GM12878 (cell line): ENCODE results near the gene LPIN2. TPM values are rescaled to one million over a fixed set of nuclear protein-coding genes. Genes with fewer than 3 reads are reported as not detected.
A peak's percentile ranks its signal among the peaks of the same experiment; 100 is the strongest.

Experiments
- ATAC-seq: fragments of 200-7000 bp; cut with Tn5 transposase; 3 replicates; pipeline ENCODE4 v1.9.1; 2020; ENCODE audit warnings: mild to moderate bottlenecking, moderate library complexity
- BruUV-seq: library from RNA; stranded (reverse); fragments of 400-500 nt; replicated peaks from 2 replicates; lab custom pipeline; 2021; lab: Mats Ljungman, UMichigan
- CTCF ChIA-PET: fragments of 300-600 bp; sonication (Branson Sonifier 250); formaldehyde crosslinking; extraction: SDS; loops from one replicate; lab custom pipeline; 2021; ENCODE audit warnings: inconsistent platforms; lab: Yijun Ruan, JAX
- POLR2A ChIA-PET: fragments of 350-600 bp; formaldehyde crosslinking; extraction: SDS; loops from one replicate; lab custom pipeline; 2021; ENCODE audit warnings: inconsistent platforms; lab: Charles Lee
- RAD21 ChIA-PET: fragments of 300-600 bp; sonication (Branson Sonifier 250); formaldehyde crosslinking; loops from one replicate; lab custom pipeline; 2023; ENCODE audit warnings: antibody characterized with exemption; ENCODE audit not compliant: unreplicated experiment; lab: Charles Lee
- SMC1A ChIA-PET: fragments of 300-600 bp; sonication (Branson Sonifier 250); formaldehyde crosslinking; loops from one replicate; lab custom pipeline; 2023; ENCODE audit not compliant: unreplicated experiment, uncharacterized antibody; lab: Charles Lee
- DNase-seq: peaks from one replicate; pipeline ENCODE4 v3.0.0-alpha.2; 2011; ENCODE audit warnings: low read depth, low spot score
- FAIRE-seq: peaks from 3 replicates; lab custom pipeline; 2011; peaks lifted over from hg19 to GRCh38; lab: Jason Lieb, UNC
- H2AFZ ChIP-seq: 2 replicates; pipeline ENCODE4 v1.6.0; 2011; ENCODE audit warnings: low read depth, low read length, control low read depth; ENCODE audit not compliant: control insufficient read depth
- H3K27ac ChIP-seq: 2 replicates; pipeline ENCODE4 v1.5.1; 2011; ENCODE audit warnings: control low read depth; ENCODE audit not compliant: control insufficient read depth, insufficient read depth
- H3K27me3 ChIP-seq, 2 experiments: replicated peaks in 1 of 2; 2 replicates each; pipeline versions ENCODE4 v1.6.0 to v1.6.1; 2011; ENCODE audit warnings: low read length in 1 of 2; ENCODE audit not compliant: control insufficient read depth in 2 of 2, insufficient read depth in 2 of 2
- H3K36me3 ChIP-seq, 2 experiments: 2 replicates each; pipeline ENCODE4 v1.5.1; 2011; ENCODE audit warnings: low read length in 1 of 2; ENCODE audit not compliant: control insufficient read depth in 2 of 2, insufficient read depth in 2 of 2
- H3K4me1 ChIP-seq: 2 replicates; pipeline ENCODE4 v1.6.1; 2011; ENCODE audit warnings: mild to moderate bottlenecking, low read length, moderate library complexity, mixed read lengths; ENCODE audit not compliant: control insufficient read depth, insufficient read depth
- H3K4me2 ChIP-seq: 2 replicates; pipeline ENCODE4 v1.6.0; 2011; ENCODE audit warnings: control low read depth; ENCODE audit not compliant: control insufficient read depth, insufficient read depth
- H3K4me3 ChIP-seq: fragments of 200-600 bp; sonication (generic); 2 replicates; pipeline ENCODE4 v1.5.1; 2016
- H3K79me2 ChIP-seq: 2 replicates; pipeline ENCODE4 v1.6.0; 2011; ENCODE audit warnings: low read length; ENCODE audit not compliant: control insufficient read depth, insufficient read depth
- H3K9ac ChIP-seq: 2 replicates; pipeline ENCODE4 v1.8.0; 2011; ENCODE audit warnings: low read length, control low read depth, mixed read lengths; ENCODE audit not compliant: control insufficient read depth, insufficient read depth
- H3K9me3 ChIP-seq: replicated peaks from 3 replicates; pipeline ENCODE4 v1.5.1; 2011; ENCODE audit warnings: mild to moderate bottlenecking, low read length; ENCODE audit not compliant: control insufficient read depth, insufficient read depth
- H4K20me1 ChIP-seq: 2 replicates; pipeline ENCODE4 v1.6.0; 2011; ENCODE audit not compliant: control insufficient read depth, insufficient read depth
- CHD2 ChIP-seq: IDR thresholded peaks from 2 replicates; pipeline ENCODE4 v1.6.1; 2011; ENCODE audit warnings: low read depth, low read length, improper control_type of control experiment, borderline replicate concordance
- NR2F1 ChIP-seq: fragments of 450-650 bp; conservative IDR thresholded peaks from 2 replicates; pipeline ENCODE4 v1.6.1; 2017; ENCODE audit warnings: mild to moderate bottlenecking
- POLR2AphosphoS2 ChIP-seq: IDR thresholded peaks from 2 replicates; pipeline ENCODE4 v1.6.1; 2011; ENCODE audit warnings: low read depth, mild to moderate bottlenecking, low read length, improper control_type of control experiment, moderate library complexity
- RAD51 ChIP-seq: fragments of 450-650 bp; IDR thresholded peaks from 2 replicates; pipeline ENCODE4 v1.6.1; 2016; ENCODE audit warnings: moderate library complexity, mild to moderate bottlenecking, inconsistent platforms
- RELA ChIP-seq: fragments of 450-650 bp; IDR thresholded peaks from 2 replicates; pipeline ENCODE4 v1.8.0; 2014; ENCODE audit warnings: borderline replicate concordance; ENCODE audit not compliant: partially characterized antibody
- SIX5 ChIP-seq: IDR thresholded peaks from 2 replicates; pipeline ENCODE4 v1.6.1; 2011; ENCODE audit warnings: mild to moderate bottlenecking, low read depth, low read length, moderate library complexity; ENCODE audit not compliant: severe bottlenecking
- SP1 ChIP-seq: IDR thresholded peaks from one replicate; pipeline ENCODE4 v1.6.1; 2011; ENCODE audit warnings: low read depth, low read length
- WGBS: methylation state at CpG from one replicate; pipeline ENCODE4 v1.1.6; 2016; ENCODE audit warnings: low lambda C conversion rate; ENCODE audit not compliant: insufficient replicate concordance, insufficient coverage; ENCODE audit errors: missing lambda C conversion rate; 5-methylcytosine and 5-hydroxymethylcytosine counted together
- in situ Hi-C: fragments of 300-500 bp; cut with MboI; formaldehyde crosslinking; loops from 9 replicates; pipeline ENCODE4 v1.14.3; 2018; ENCODE audit warnings: mixed read lengths
- intact Hi-C: fragments of 100-400 bp; cut with micrococcal nuclease; formaldehyde crosslinking; loops from one replicate; pipeline ENCODE4 v1.14.2; 2022; ENCODE audit not compliant: unreplicated experiment
- polyA plus RNA-seq, 11 experiments: library from polyadenylated mRNA; depleted of rRNA in 4 of 11; unstranded in 6 of 11; stranded (reverse) in 5 of 11; fragments of >200 nt; fragmentation: Nextera tagmentation in 4 of 11; fragmentation: Illumina TruSeq in 1 of 11; extraction: Ambion mirVana in 4 of 11; extraction: Trizol in 1 of 11; gene quantifications; 1 replicate in 1 of 11; 2 replicates in 10 of 11; pipeline versions ENCODE4 v1.2.1 to v1.2.3, GENCODE V29; 2011 to 2016; ENCODE audit warnings: inconsistent platforms in 2 of 11, missing spikeins in 2 of 11, low read depth in 1 of 11
- total RNA-seq, 4 experiments: library from RNA; depleted of rRNA in 3 of 4; stranded (reverse); fragments of >200 nt in 3 of 4; fragmentation: Illumina TruSeq in 1 of 4; extraction: Trizol in 1 of 4; gene quantifications; 2 replicates each; pipeline versions ENCODE4 v1.2.1 to v1.2.3, GENCODE V29; 2013 to 2021
- TF ChIP-seq, protein P1 (sequence below): fragments of 450-650 bp; IDR thresholded peaks from 2 replicates; pipeline ENCODE4 v1.6.1; 2016; ENCODE audit warnings: mild to moderate bottlenecking

Gene LPIN2
- total and polyA plus RNA-seq, 10 of the 15 experiments (the other 5 are each of a cell fraction or from before 2014, with no cell fraction given) = 4.1 to 28.0 (median 15.9) TPM

DNA sequence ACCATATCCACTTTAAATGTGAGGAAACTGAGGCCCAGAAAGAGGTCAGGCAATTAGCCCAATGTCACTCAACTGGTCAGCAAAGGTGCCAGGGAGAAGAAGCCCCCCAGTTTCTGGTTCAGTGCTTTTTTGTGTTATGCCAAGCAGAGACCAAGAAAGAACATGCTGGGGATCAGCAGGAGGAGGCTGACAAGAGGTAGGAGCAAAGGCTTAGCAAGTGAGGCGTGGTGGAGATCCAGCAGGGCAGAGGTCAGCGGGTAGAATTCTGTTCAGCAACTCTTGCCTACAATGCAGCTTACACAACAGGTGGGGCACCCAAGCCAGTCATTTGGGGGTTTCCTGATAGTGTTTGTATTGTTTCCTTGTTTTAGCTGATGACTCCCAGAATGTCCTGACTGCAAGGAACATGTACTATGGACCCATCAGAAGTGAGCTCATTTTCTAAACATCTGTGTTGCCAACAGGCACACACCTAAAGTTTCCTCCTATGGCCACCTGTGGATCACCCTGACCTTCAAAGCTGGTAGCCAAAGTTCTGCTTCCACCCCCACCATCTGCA is 28.2 kb downstream of the LPIN2 start:
- no TSS peak for BruUV-seq
- no peak overlapping the region for H3K9ac ChIP-seq
- H3K4me1 ChIP-seq = peaks cover 29% of the 10 kb centered on the region
- peaks cover 65% of the 10 kb centered on the region for H3K79me2 ChIP-seq
- H2AFZ ChIP-seq = no peak overlapping the region
- 70% methylated on average over 2 of the region's 2 CpGs for WGBS
- H3K36me3 ChIP-seq = no peaks in the 10 kb centered on the region
- in situ Hi-C loops = no loop called here
- intact Hi-C loops = loop anchor here (1.0 to 5.0 kb wide), 2 partner anchors 52 to 263 kb away; partner anchors contain the start of gene MYL12A
- H3K4me3 ChIP-seq = no peak overlapping the region
- ChIA-PET SMC1A (interaction anchor here (0.7 to 8.6 kb wide), 37 partner anchors 8 to 512 kb away, joined by 3 to 334 read pairs (median 6); partner anchors contain the start of gene MYL12A), CTCF (interaction anchor here (0.6 to 8.8 kb wide), 32 partner anchors 8 to 261 kb away, joined by 3 to 285 read pairs (median 6); partner anchors contain the start of gene MYL12A), POLR2A (interaction anchor here (0.6 to 2.1 kb wide), 18 partner anchors 8 to 391 kb away, joined by 3 to 16 read pairs (median 7); partner anchors contain the start of gene MYL12A), RAD21 (interaction anchor here (0.8 to 8.5 kb wide), 34 partner anchors 8 to 379 kb away, joined by 3 to 238 read pairs (median 6); partner anchors contain the start of gene MYL12A)
- no peaks in the 10 kb centered on the region for H4K20me1 ChIP-seq
- TF ChIP-seq CHD2 (no peak), RELA (no peak), SIX5 (no peak), SP1 (no peak), NR2F1 (peak; percentile 34; the same call in 1 of the 2 replicates)
- no peak for FAIRE-seq
- H3K27ac ChIP-seq = no peak overlapping the region
- no peak overlapping the region for H3K4me2 ChIP-seq
- H3K9me3 ChIP-seq = no peaks in the 10 kb centered on the region
- no peaks in the 10 kb centered on the region for H3K27me3 ChIP-seq
- peak; percentile 14 for ATAC-seq
- DNase-seq = no peak

DNA sequence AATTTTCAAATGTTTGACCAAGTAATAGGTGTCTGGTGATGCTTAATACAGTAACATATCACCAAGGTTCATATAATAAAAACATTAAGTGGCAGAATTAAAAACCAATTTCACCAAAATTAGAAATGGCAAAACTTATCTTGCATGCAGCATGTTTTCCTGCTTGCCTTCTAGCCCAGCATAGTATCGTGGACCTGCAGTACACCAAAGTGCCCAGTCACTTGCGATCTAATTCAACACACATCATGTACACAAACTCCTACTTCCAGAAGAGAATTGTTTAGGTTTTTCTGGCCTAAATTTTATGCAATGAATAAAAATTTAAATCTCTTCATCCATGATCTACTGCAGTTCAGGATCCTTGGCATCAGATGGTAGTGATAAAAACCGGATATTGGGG is 28.9 kb downstream of the LPIN2 start:
- intact Hi-C loops = loop anchor here (5.0 kb wide), 1 partner anchor 263 kb away; the partner anchor contains the start of gene MYL12A
- ChIA-PET POLR2A (no interaction called here), CTCF (interaction anchor here (0.8 to 8.8 kb wide), 7 partner anchors 10 to 262 kb away, joined by 3 to 285 read pairs (median 15); partner anchors contain the start of gene MYL12A), RAD21 (interaction anchor here (2.0 to 8.5 kb wide), 6 partner anchors 10 to 79 kb away, joined by 21 to 238 read pairs (median 60); no protein-coding TSS in a partner anchor), SMC1A (interaction anchor here (1.1 to 8.6 kb wide), 11 partner anchors 10 to 262 kb away, joined by 3 to 334 read pairs (median 13); no protein-coding TSS in a partner anchor)
- ATAC-seq = no peak
- Histone ChIP-seq H3K9ac (no peak overlapping the region), H3K27ac (no peak overlapping the region; the same call in 1 of the 2 replicates), H3K27me3 (no peaks in the 10 kb centered on the region), H3K36me3 (no peaks in the 10 kb centered on the region), H3K9me3 (no peaks in the 10 kb centered on the region), H3K79me2 (peaks cover 68% of the 10 kb centered on the region), H4K20me1 (no peaks in the 10 kb centered on the region), H3K4me2 (no peak overlapping the region), H3K4me3 (no peak overlapping the region), H3K4me1 (peaks cover 36% of the 10 kb centered on the region), H2AFZ (no peak overlapping the region)
- DNase-seq = no peak
- no peak for FAIRE-seq
- in situ Hi-C loops = no loop called here
- BruUV-seq = no TSS peak
- WGBS = 96% methylated on average over 3 of the region's 3 CpGs
- TF ChIP-seq POLR2AphosphoS2 (no peak), RAD51 (no peak)
- TF ChIP-seq, protein P1, sequence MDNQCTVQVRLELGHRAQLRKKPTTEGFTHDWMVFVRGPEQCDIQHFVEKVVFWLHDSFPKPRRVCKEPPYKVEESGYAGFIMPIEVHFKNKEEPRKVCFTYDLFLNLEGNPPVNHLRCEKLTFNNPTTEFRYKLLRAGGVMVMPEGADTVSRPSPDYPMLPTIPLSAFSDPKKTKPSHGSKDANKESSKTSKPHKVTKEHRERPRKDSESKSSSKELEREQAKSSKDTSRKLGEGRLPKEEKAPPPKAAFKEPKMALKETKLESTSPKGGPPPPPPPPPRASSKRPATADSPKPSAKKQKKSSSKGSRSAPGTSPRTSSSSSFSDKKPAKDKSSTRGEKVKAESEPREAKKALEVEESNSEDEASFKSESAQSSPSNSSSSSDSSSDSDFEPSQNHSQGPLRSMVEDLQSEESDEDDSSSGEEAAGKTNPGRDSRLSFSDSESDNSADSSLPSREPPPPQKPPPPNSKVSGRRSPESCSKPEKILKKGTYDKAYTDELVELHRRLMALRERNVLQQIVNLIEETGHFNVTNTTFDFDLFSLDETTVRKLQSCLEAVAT = no peak
